Muscle layer of colon (tissue), 2 donors: Measurements from ENCODE around the gene PDGFC.

ENCODE experiments used
- H3K27ac ChIP-seq: one replicate; pipeline ENCODE4 v1.7.0; 2013; ENCODE audit warnings: low read depth, mild to moderate bottlenecking, low read length, moderate library complexity
- H3K27me3 ChIP-seq, 2 donors: one replicate each; pipeline ENCODE4 v1.7.0; 2013; ENCODE audit warnings: low read length in 2 of 2, mild to moderate bottlenecking in 2 of 2; ENCODE audit not compliant: insufficient read depth in 2 of 2, control insufficient read depth in 1 of 2
- H3K36me3 ChIP-seq: one replicate; pipeline ENCODE4 v1.7.0; 2013; ENCODE audit warnings: mild to moderate bottlenecking, low read length; ENCODE audit not compliant: insufficient read depth
- H3K4me1 ChIP-seq: one replicate; pipeline ENCODE4 v1.7.0; 2013; ENCODE audit warnings: mild to moderate bottlenecking, low read length; ENCODE audit not compliant: insufficient read depth
- H3K4me3 ChIP-seq, 2 donors: one replicate each; pipeline ENCODE4 v1.7.0; 2013; ENCODE audit warnings: low read length in 2 of 2, low read depth in 1 of 2, mild to moderate bottlenecking in 1 of 2, moderate library complexity in 1 of 2
- H3K9ac ChIP-seq: one replicate; pipeline ENCODE4 v1.7.0; 2013; ENCODE audit warnings: low read length
- H3K9me3 ChIP-seq: one replicate; pipeline ENCODE4 v1.7.0; 2013; ENCODE audit warnings: mild to moderate bottlenecking, low read length
- donor health status: abdominal sarcoma.
- donor health status: Adenocarcinoma of cecum.

Gene PDGFC

DNA sequence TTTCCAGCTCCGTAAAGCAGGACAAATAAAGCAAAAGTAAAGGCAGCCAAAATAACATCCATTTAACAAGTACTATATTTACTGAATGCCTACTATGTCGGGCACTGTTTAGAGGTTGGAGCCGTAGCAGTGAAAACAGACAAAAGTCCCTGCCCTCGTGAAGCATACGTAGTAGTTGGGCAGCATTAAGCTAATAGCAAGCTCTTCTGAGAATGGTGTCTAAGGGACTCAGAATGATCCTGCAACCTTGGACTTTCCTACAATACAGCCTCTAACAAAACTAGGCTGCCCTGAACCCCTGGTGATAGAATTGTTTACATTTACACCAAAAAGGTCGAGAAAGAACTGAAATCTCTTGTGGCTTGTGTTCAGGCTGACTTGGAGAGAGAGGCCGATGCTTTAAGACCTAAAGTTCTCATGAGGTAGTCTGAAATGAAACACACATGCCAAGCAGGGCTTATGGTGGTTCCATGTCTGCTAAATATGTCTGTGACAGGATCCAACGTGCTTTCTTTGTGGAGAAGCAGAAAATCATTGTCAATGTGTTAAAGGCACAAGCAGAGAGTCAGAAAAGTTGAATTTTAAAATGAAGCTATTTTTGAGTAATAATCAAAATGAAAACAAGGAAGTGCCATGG is 898 bp upstream of the PDGFC start:
- Histone ChIP-seq H3K9ac (peak overlapping the region; percentile 28), H3K27ac (peak overlapping the region; percentile 94), H3K9me3 (no peaks in the 10 kb centered on the region), H3K4me1 (peaks cover 31% of the 10 kb centered on the region), H3K4me3 (peak overlapping the region; percentile 55 to 73), H3K27me3 (no peaks in the 10 kb centered on the region), H3K36me3 (no peaks in the 10 kb centered on the region)

DNA sequence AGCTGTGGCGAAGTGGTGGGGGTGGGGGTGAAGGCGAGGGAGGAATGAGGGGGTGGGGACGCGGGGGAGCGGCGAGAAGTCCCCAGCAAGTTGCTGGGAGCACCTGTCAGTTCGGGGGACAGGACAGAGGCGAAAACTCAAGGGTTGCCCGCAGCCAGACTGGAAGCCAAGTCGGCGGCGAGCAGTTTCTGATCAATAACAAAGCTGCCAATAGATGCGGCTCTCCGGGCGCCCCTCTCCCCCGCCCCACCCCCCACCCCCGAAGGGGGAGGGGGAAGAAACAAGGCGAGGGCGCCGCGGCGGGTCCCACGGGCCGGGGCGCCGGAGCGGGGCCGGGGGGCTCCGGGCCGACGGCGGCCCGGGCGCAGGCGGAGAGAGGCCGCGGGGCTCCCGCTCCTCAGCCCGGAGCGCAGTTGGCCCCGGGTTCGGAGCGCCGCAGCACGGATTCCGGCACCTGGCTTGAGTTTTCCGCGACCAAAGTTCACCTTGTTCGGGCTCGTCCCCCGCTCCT is 379 bp downstream of the PDGFC start:
- Histone ChIP-seq H3K36me3 (no peaks in the 10 kb centered on the region), H3K27me3 (no peaks in the 10 kb centered on the region), H3K4me3 (peak overlapping the region; percentile 55 to 90), H3K4me1 (peaks cover 31% of the 10 kb centered on the region), H3K9me3 (no peaks in the 10 kb centered on the region), H3K27ac (peak overlapping the region; percentile 94), H3K9ac (peak overlapping the region; percentile 95)

DNA sequence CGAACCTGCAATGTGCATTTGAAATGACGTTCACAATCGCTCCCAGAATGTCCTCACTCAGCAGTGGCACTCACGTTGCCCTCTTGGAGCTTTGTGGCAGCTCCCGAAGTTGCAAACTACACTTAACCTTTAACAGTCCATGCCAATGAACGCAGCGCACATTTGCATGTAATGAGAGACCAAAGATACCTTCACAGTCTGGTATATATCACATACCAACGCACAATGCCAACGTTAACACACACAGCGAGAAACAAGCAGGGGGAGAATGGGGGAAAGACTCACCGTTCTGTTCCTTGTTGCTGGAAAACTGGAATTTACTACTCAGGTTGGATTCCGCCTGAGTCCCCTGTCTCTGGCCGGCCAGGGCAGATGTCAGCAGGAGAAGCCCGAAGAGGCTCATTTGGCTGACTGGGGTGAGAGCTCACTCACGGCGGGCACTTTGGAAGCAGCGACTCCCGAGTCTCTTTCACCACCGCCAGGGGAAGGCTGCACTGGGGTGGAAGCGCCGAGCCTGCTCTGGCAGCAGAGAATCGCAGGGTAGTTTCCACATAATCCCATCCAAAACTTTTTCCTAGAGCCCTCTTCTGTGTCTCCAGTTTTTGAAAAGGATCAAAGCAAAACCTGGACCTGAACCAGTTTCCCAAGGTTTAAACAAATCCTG is 966 bp downstream of the PDGFC start:
- Histone ChIP-seq H3K9me3 (no peaks in the 10 kb centered on the region), H3K36me3 (no peaks in the 10 kb centered on the region), H3K9ac (peak overlapping the region; percentile 95), H3K4me1 (peaks cover 32% of the 10 kb centered on the region), H3K27ac (peak overlapping the region; percentile 94), H3K4me3 (peak overlapping the region; percentile 55 to 90), H3K27me3 (no peaks in the 10 kb centered on the region)

DNA sequence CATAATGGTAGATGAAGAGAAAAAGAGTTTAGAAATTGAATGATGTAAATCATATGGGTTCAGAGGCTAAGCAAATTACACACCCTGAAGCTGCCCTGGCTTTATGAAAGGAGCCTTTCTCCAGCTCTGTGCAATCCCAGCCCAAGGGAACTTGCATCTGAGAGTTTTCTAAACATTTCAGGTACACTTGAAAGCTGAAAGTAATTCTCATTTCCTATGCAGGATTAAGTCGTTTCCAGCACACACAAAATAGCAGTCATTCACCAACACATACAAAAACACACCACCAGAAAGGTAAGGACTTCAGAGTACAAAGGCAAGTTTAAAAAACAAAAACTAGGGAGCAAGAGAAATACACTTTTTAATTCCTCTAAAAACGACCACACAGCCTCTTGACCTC is 1.7 kb downstream of the PDGFC start:
- H3K27me3 ChIP-seq, result no peaks in the 10 kb centered on the region
- no peaks in the 10 kb centered on the region for H3K9me3 ChIP-seq
- H3K4me3 ChIP-seq, result peak overlapping the region; percentile 55 to 90
- no peaks in the 10 kb centered on the region for H3K36me3 ChIP-seq
- peak overlapping the region; percentile 95 for H3K9ac ChIP-seq
- H3K4me1 ChIP-seq, result peaks cover 38% of the 10 kb centered on the region
- H3K27ac ChIP-seq, result peak overlapping the region; percentile 94

DNA sequence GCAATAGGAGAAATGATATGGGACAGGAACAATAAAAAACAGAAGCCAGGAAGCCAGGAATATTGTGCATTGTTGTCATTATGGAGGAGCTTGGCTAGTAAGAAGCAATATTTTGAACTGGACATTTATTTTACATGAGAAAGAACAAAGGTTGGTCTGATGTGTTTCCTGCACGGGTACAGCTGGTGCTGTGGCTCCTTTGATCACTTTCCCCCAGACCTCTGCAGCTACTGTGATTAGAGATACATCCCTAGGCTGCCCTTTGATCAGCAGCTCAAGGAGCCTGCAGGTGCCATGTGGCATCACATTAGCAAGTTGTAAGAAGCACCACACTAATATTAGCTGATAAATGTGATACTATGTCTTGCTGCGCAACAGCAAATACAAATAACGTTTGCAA is 2.5 kb downstream of the PDGFC start:
- peak overlapping the region; percentile 52 for H3K27ac ChIP-seq
- no peaks in the 10 kb centered on the region for H3K36me3 ChIP-seq
- H3K27me3 ChIP-seq, result no peaks in the 10 kb centered on the region
- H3K4me3 ChIP-seq, result peak overlapping the region in 1 of 2 donors; percentile 90
- H3K9ac ChIP-seq, result peak overlapping the region; percentile 95
- H3K9me3 ChIP-seq, result no peaks in the 10 kb centered on the region
- peaks cover 43% of the 10 kb centered on the region for H3K4me1 ChIP-seq

DNA sequence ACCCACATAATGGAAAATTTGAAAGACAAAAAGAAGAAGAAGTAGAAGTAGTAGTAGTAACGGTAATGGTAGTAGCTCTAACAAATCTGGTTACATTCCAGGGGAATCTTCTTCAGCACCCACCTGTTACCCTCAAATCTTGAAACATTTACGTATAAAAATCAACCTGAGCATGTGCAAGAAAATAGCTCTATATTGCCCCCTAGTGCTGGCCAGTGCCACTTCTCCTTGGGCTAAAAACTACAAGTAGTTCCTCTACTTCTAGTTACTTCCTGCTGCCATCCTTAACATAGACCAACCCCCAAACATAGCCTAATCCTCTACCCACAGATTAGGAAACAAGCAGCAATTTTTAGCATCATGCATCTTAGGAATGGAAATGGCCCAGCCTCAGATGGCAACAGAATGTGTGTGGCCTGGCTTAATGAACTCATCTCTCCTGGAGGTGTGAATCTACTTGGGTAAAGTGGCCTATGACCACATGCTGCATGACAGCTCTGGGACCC is 3.1 kb downstream of the PDGFC start:
- Histone ChIP-seq H3K36me3 (no peaks in the 10 kb centered on the region), H3K4me3 (peak overlapping the region in 1 of 2 donors; percentile 90), H3K4me1 (peaks cover 48% of the 10 kb centered on the region), H3K27ac (peak overlapping the region; percentile 52), H3K9ac (peak overlapping the region; percentile 95), H3K9me3 (no peaks in the 10 kb centered on the region), H3K27me3 (no peaks in the 10 kb centered on the region)

DNA sequence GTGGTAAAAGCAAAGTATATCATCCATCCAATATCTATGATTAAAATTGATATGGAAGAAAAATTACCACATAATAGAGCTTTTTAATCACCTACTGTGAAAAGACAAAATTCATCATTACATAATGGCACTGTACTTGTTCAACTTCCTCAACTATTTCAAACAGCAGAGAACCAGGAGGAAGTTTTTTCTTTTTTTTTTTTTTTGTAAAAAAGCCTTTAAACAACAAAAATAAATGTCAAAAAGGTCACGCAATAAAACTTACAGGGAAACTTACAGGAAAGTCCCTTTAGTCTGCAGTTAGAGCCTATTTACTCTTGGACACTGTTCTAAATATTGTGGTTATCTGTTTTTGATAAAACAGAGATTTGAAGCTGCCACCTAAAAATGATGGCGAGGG is 4.8 kb downstream of the PDGFC start:
- Histone ChIP-seq H3K9ac (no peak overlapping the region), H3K4me3 (no peak overlapping the region), H3K4me1 (peaks cover 53% of the 10 kb centered on the region), H3K27ac (no peak overlapping the region), H3K36me3 (no peaks in the 10 kb centered on the region), H3K27me3 (no peaks in the 10 kb centered on the region), H3K9me3 (no peaks in the 10 kb centered on the region)

DNA sequence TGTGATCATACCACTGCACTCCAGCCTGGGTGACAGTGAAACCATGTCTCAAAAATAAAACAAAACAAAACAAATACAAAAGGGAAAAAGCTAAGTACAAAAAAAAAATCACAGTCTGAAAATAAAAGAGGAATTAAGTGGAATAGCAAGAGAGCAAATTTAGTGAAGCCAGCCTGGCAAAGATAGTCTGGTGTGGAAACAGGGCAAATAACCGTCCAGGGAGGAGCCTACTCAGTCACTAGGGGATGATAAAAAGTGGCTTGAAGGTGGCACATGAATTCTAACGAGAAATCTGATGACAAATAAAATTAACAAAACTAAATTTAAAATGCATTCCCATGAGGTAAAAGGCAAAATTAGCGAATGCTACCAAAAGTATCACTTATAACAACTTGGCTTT is 8.2 kb downstream of the PDGFC start:
- Histone ChIP-seq H3K27me3 (no peaks in the 10 kb centered on the region), H3K4me1 (peaks cover 70% of the 10 kb centered on the region), H3K27ac (no peak overlapping the region), H3K9ac (no peak overlapping the region), H3K9me3 (no peaks in the 10 kb centered on the region), H3K4me3 (peak overlapping the region in 1 of 2 donors; percentile 35), H3K36me3 (no peaks in the 10 kb centered on the region)

DNA sequence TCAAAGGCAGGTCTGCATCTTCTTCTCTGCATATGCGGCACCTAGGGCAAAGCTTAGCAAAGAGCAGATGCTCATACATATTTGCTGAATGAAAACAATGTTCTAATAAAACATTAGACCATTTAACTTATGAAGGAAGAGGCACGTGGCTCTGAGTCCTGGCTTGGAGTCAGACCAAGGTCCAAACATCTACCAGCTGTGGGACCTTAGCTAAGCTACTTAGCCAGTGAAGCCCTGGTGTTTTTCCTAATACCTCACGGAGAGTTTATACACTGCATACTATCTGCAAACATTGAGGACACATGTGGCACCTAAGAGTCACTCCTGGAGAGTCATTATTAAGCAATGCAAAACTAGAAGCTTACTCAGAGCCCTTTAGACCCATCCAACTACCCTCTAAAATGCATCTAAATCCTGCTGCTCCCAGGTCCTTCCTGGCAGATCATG is 9.0 kb downstream of the PDGFC start:
- no peaks in the 10 kb centered on the region for H3K9me3 ChIP-seq
- H3K4me3 ChIP-seq, result peak overlapping the region in 1 of 2 donors; percentile 35
- peak overlapping the region; percentile 35 for H3K27ac ChIP-seq
- no peaks in the 10 kb centered on the region for H3K27me3 ChIP-seq
- H3K4me1 ChIP-seq, result peaks cover 72% of the 10 kb centered on the region
- no peaks in the 10 kb centered on the region for H3K36me3 ChIP-seq
- no peak overlapping the region for H3K9ac ChIP-seq

DNA sequence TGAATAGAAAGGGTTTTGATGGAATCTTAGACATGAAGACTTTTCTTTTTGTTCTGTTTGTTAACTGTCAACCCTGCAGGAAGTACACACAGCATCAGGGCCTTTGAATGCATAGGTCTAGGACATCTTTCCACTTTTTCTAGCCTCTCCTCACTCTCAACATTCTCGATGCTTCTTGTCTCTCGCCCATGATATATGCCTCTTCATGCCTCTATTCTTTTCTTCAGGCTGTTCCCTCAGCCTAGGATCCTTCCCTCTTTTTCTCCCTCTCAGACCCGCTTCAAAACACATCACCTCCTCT is 9.6 kb downstream of the PDGFC start:
- H3K4me1 ChIP-seq, result peaks cover 72% of the 10 kb centered on the region
- no peak overlapping the region for H3K9ac ChIP-seq
- H3K36me3 ChIP-seq, result no peaks in the 10 kb centered on the region
- no peaks in the 10 kb centered on the region for H3K27me3 ChIP-seq
- no peaks in the 10 kb centered on the region for H3K9me3 ChIP-seq
- peak overlapping the region; percentile 35 for H3K27ac ChIP-seq
- peak overlapping the region in 1 of 2 donors; percentile 35 for H3K4me3 ChIP-seq

DNA sequence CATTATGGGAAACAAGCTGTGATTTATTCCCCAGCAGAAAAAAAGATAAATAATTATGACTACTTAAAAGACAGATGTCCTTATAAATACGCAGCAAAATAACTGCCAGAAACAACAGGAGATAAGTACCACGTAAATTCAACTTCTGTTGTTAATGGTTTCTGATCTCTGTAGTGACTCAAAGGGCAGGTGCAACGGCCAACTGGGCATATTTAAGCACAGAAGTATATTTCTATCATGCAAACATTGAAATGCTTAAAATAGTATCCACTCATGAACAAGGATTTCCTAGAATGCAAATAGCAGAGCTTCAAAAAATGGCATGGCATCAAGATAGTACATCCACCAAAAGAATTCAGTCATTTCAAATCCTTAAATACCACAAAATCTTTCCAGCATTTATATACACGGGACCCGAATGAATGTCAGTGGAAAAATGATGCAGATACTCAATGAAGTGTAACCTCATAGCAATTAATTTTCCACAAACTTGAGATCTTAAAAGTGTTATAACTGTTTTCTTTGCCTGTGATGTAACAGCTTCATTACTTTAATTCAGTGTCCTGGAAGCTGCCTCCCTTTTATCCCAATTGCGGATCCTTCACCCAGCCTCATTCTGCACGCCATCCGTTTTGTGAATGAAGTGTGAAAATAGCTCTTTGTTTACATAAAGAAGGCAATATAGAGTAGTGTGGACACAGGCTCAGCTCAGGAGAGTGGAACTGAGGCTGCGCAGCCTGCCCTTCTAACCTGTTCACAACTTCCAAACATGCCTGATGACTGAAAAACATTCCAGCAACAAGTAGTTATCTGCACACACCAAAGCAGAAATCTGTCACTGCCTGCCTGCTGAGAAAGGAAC is 10.2 kb downstream of the PDGFC start:
- Histone ChIP-seq H3K27ac (peak overlapping the region; percentile 35), H3K4me1 (peaks cover 72% of the 10 kb centered on the region)

More for the DNA sequence above, 10.2 kb downstream of the PDGFC start:
- Histone ChIP-seq H3K36me3 (no peaks in the 10 kb centered on the region), H3K4me3 (no peak overlapping the region), H3K27me3 (no peaks in the 10 kb centered on the region), H3K9me3 (no peaks in the 10 kb centered on the region), H3K9ac (no peak overlapping the region)
